Measurements from ENCODE around the gene RRP7A. TPM values are rescaled to one million over a fixed set of nuclear protein-coding genes. Genes with fewer than 3 reads are reported as not detected.

The RRP7A gene
- total and polyA plus RNA-seq, 2 of the 13 experiments (the other 11 are each of a cell fraction or from before 2014, with no cell fraction given): 15.3 to 41.6 TPM

DNA sequence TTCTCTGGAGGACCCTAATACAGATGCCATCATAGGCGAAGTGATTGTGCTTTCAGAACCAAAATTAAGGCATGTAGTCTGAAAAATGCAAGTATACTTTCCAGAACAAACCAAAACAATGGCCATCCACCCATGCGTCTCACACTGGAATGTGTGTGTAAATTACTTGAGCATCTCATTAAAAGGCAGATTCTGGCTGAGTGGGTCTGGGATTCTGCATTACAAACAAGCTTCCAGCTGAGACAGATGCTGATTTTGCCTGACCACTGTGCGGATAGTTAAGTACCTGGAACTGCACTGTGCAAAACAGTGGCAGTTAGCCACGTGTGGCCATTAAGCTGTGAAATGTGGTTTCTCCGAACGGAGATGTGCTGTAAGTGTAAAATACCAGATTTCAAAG is 26.2 kb downstream of the RRP7A start:
- Histone ChIP-seq H3K27me3 (ENCODE audit: control insufficient read depth in 1 of 2, insufficient read depth in 2 of 2, low read length in 2 of 2) (no peaks in the 10 kb centered on the region; a peak in 1 of 5 replicates), H4K20me1 (ENCODE audit: insufficient read depth, low read length) (no peaks in the 10 kb centered on the region), H3K4me2 (ENCODE audit: low read depth, low read length) (no peak overlapping the region), H3K9me3 (ENCODE audit: low read length) (no peaks in the 10 kb centered on the region), H3K9ac (ENCODE audit: insufficient read depth, low read depth, low read length) (no peak overlapping the region), H3K4me3 (replicated peaks in 1 of 3; ENCODE audit: insufficient read depth in 1 of 3, low read depth in 2 of 3, low read length in 3 of 3) (no peak overlapping the region), H2AFZ (ENCODE audit: low read length) (no peak overlapping the region), H3K27ac (ENCODE audit: extremely low read length, insufficient read depth, low read length) (no peak overlapping the region), H3K4me1 (ENCODE audit: insufficient read depth, low read length) (peaks cover 13% of the 10 kb centered on the region; the same call in 1 of the 2 replicates), H3K79me2 (ENCODE audit: insufficient read depth, low read length) (no peaks in the 10 kb centered on the region), H3K36me3 (replicated peaks in 1 of 2; ENCODE audit: control insufficient read depth in 1 of 2, insufficient read depth in 2 of 2, low read length in 2 of 2) (no peaks in the 10 kb centered on the region)
- in situ Hi-C loops (cut with HindIII; ENCODE audit: extremely low pct_ligation_motif_present, low pct_unique_long_range_greater_than_20kb): no loop called here
- intact Hi-C loops (cut with micrococcal nuclease; ENCODE audit: unreplicated experiment): no loop called here
- TF ChIP-seq ATF1 (CRISPR knock-in tag; IDR thresholded peaks at IDR 0.05) (no peak), ARNT2 (CRISPR knock-in tag; IDR thresholded peaks at IDR 0.05; ENCODE audit: low read depth) (no peak), KMT2A (CRISPR knock-in tag; IDR thresholded peaks at IDR 0.05) (no peak), RAD21 (CRISPR knock-in tag; IDR thresholded peaks at IDR 0.05) (no peak), ZNF235 (CRISPR knock-in tag; IDR thresholded peaks at IDR 0.05; ENCODE audit: borderline replicate concordance) (no peak), ZNF431 (CRISPR knock-in tag; IDR thresholded peaks at IDR 0.05; ENCODE audit: borderline replicate concordance, low read depth) (no peak), POLR2AphosphoS5 (IDR thresholded peaks at IDR 0.05; ENCODE audit: low read depth, low read length) (no peak), MXI1 (IDR thresholded peaks at IDR 0.05; ENCODE audit: borderline replicate concordance, low read depth, low read length) (no peak), ZKSCAN8 (CRISPR knock-in tag; IDR thresholded peaks at IDR 0.05; ENCODE audit: borderline replicate concordance) (no peak)
- TF ChIP-seq, protein P1, sequence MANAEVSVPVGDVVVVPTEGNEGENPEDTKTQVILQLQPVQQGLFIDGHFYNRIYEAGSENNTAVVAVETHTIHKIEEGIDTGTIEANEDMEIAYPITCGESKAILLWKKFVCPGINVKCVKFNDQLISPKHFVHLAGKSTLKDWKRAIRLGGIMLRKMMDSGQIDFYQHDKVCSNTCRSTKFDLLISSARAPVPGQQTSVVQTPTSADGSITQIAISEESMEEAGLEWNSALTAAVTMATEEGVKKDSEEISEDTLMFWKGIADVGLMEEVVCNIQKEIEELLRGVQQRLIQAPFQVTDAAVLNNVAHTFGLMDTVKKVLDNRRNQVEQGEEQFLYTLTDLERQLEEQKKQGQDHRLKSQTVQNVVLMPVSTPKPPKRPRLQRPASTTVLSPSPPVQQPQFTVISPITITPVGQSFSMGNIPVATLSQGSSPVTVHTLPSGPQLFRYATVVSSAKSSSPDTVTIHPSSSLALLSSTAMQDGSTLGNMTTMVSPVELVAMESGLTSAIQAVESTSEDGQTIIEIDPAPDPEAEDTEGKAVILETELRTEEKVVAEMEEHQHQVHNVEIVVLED (CRISPR knock-in tag; IDR thresholded peaks at IDR 0.05; ENCODE audit: borderline replicate concordance): no peak
- TF ChIP-seq, protein P2, sequence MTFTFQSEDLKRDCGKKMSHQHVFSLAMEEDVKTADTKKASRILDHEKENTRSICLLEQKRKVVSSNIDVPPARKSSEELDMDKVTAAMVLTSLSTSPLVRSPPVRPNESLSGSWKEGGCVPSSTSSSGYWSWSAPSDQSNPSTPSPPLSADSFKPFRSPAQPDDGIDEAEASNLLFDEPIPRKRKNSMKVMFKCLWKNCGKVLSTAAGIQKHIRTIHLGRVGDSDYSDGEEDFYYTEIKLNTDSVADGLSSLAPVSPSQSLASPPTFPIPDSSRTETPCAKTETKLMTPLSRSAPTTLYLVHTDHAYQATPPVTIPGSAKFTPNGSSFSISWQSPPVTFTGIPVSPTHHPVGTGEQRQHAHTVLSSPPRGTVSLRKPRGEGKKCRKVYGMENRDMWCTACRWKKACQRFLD (CRISPR knock-in tag; IDR thresholded peaks at IDR 0.05; ENCODE audit: borderline replicate concordance): no peak
- TF ChIP-seq, protein P3, sequence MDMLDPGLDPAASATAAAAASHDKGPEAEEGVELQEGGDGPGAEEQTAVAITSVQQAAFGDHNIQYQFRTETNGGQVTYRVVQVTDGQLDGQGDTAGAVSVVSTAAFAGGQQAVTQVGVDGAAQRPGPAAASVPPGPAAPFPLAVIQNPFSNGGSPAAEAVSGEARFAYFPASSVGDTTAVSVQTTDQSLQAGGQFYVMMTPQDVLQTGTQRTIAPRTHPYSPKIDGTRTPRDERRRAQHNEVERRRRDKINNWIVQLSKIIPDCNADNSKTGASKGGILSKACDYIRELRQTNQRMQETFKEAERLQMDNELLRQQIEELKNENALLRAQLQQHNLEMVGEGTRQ (IDR thresholded peaks at IDR 0.05; ENCODE audit: low read depth, low read length): no peak
- TF ChIP-seq, protein P3 (CRISPR knock-in tag; IDR thresholded peaks at IDR 0.05; ENCODE audit: borderline replicate concordance): no peak
- TF ChIP-seq, protein P4, sequence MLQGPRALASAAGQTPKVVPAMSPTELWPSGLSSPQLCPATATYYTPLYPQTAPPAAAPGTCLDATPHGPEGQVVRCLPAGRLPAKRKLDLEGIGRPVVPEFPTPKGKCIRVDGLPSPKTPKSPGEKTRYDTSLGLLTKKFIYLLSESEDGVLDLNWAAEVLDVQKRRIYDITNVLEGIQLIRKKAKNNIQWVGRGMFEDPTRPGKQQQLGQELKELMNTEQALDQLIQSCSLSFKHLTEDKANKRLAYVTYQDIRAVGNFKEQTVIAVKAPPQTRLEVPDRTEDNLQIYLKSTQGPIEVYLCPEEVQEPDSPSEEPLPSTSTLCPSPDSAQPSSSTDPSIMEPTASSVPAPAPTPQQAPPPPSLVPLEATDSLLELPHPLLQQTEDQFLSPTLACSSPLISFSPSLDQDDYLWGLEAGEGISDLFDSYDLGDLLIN (CRISPR knock-in tag; IDR thresholded peaks at IDR 0.05; ENCODE audit: borderline replicate concordance): no peak
- BruUV-seq (replicated peaks): no TSS peak
- DNase-seq (ENCODE audit: low spot score) (no peak), ATAC-seq (no peak), FAIRE-seq (no peak)
- WGBS (ENCODE audit: low lambda C conversion rate): 24% methylated on average over 6 of the region's 6 CpGs
- POLR2A ChIA-PET: no interaction called here
- CTCF ChIA-PET (ENCODE audit: low intra/inter-chr PET ratio, low total read pairs): no interaction called here
